Transverse colon (tissue), 3 donors: ENCODE results near the gene LBHD2.

Experiments
- CTCF ChIP-seq, 5 experiments: fragments of 200-600 bp in 3 of 5; fragments of 450-650 bp in 2 of 5; sonication (generic) in 3 of 5; IDR thresholded peaks; 1 replicate in 2 of 5; 2 replicates in 3 of 5; pipeline ENCODE4 v1.5.1; 2016 to 2017; ENCODE audit warnings: antibody characterized with exemption in 5 of 5, inconsistent platforms in 3 of 5, mild to moderate bottlenecking in 2 of 5, moderate library complexity in 1 of 5
- EP300 ChIP-seq: sonication (generic); formaldehyde crosslinking; IDR thresholded peaks from one replicate; pipeline ENCODE4 v1.6.1; 2017; ENCODE audit warnings: antibody characterized with exemption, low read depth

GRCh38 chr14:103043257-103044015, 40.6 kb upstream of the LBHD2 start:
- TF ChIP-seq CTCF (IDR thresholded peaks at IDR 0.05) (no peak), EP300 (no peak)
